H4 (cell line): ENCODE data around the gene TAF7L. TPM values are rescaled to one million over a fixed set of nuclear protein-coding genes. Genes with fewer than 3 reads are reported as not detected.

Source experiments
- DNase-seq: peaks from one replicate; pipeline ENCODE4 v3.0.0-alpha.2; 2015; ENCODE audit warnings: low spot score
- total RNA-seq: library from RNA; depleted of rRNA; stranded (reverse); fragments of >200 nt; shearing (Covaris generic); gene quantifications from 2 replicates; pipeline ENCODE4 v1.2.3, GENCODE V29; 2014; rRNA removed

TAF7L gene
- total RNA-seq, 1 experiment from 2014 or later: not detected

- DNase-seq: no peak
These were observed 67.9 kb downstream of the TAF7L start for GRCh38 chrX:101223226-101223625.

GRCh38 chrX:101220662-101221260 lies 70.4 kb downstream of the TAF7L start:
- no peak for DNase-seq

- DNase-seq: no peak
These were observed 71.2 kb downstream of the TAF7L start for GRCh38 chrX:101219864-101220346.

- DNase-seq: no peak
These were observed 71.8 kb downstream of the TAF7L start, which contains the start of gene DRP2 for GRCh38 chrX:101219116-101219863. DRP2 (plus strand) TSS chrX:101219786; CDS start chrX:101231648, 11,862 bp downstream.

Other genes with a start within 250 kb of the TAF7L start
- 10.1 and 13.2 TPM in 2 replicates for gene TRMT2B, start 239.2 kb downstream of the TAF7L start, total RNA-seq
- gene TMEM35A, start 212.5 kb downstream of the TAF7L start, total RNA-seq: not detected in 2 replicates
- gene CENPI, start 193.1 kb downstream of the TAF7L start, total RNA-seq: 26.7 and 31.5 TPM in 2 replicates
- gene DRP2, start 71.5 kb downstream of the TAF7L start, total RNA-seq: 0.14 TPM in 1 of 2 replicates, not detected in the other
- gene TIMM8A, start 57.4 kb upstream of the TAF7L start, total RNA-seq: 4.5 and 8.2 TPM in 2 replicates
- gene BTK, start 94.9 kb upstream of the TAF7L start, total RNA-seq: not detected in 2 replicates
- gene RPL36A, start 99.7 kb upstream of the TAF7L start, total RNA-seq: 1,862 and 2,508 TPM in 2 replicates
- 192 and 209 TPM in 2 replicates for gene GLA, start 116.6 kb upstream of the TAF7L start, total RNA-seq
- gene HNRNPH2, start 116.9 kb upstream of the TAF7L start, total RNA-seq: 64.1 and 82.3 TPM in 2 replicates
- 0.37 and 1.9 TPM in 2 replicates for gene ARMCX4, start 194.1 kb upstream of the TAF7L start, total RNA-seq